GM15510 (cell line): Measurements from ENCODE around the gene SPAG17.

Source experiments
- POLR2A ChIP-seq: IDR thresholded peaks from 3 replicates; pipeline ENCODE4 v1.6.1; 2011; ENCODE audit warnings: borderline replicate concordance; ENCODE audit not compliant: insufficient read length; ENCODE audit errors: extremely low read depth

SPAG17 gene

GRCh38 chr1:118117521-118117920 lies 67.5 kb downstream of the SPAG17 start:
- TF ChIP-seq POLR2A: no peak

DNA sequence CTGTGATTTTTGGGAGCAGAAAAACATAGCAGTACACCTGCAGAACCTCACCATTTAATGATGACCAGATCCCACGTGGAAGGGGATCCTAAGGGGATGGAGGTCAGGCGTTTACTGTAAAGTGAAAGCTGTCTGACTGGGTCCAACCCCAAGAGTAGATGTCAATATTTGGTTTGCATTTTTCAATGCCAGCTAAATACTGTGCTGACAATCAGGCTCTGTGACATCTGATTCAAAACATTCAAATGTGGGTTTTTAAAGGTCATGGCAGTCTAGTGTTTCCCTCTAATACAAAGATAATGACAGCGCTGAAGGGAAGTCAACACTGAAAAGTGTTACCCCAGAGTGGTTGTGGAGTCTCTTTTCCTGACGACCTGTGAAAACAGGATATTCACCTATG lies 68.1 kb downstream of the SPAG17 start:
- TF ChIP-seq POLR2A: no peak

- TF ChIP-seq POLR2A: no peak
Observed at GRCh38 chr1:118116401-118116800, 68.6 kb downstream of the SPAG17 start.

DNA sequence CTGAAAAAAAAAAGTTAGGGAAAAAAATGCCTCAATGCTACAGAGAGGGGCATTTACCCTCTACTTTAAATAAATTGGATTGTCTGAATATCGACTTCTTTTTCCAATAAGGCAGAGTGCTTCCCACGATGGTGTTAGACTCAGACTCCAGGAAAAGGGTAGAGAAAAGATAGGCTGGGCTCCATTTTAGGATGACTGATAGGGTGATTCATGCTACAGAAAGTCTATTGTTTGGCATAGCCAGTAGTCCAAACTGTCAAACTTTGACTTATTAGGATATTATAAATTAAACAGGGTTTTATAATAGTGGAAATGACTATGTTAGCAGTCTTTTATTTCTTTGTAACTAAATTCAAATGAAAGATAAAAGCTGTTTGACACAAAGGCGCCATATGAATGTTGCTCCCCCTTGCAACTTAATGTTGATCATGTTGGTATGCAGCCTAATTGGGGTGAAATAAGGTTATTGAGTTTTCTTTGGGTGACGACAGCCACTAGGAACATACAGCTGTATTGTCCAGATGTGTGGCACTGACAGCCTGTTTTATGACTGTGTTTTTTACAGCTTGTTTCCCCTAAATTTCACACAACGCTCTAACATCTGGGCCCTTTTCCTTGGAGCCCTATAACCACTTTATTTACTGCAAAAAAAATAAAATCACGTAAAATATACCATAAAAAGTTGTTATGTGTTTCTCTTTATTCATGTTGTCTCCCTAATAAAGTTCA lies 69.3 kb downstream of the SPAG17 start:
- TF ChIP-seq POLR2A: no peak

GRCh38 chr1:118113261-118113660 lies 71.8 kb downstream of the SPAG17 start:
- no peak for TF ChIP-seq POLR2A

- TF ChIP-seq POLR2A: no peak
Observed at GRCh38 chr1:118110580-118110979, 74.4 kb downstream of the SPAG17 start.

DNA sequence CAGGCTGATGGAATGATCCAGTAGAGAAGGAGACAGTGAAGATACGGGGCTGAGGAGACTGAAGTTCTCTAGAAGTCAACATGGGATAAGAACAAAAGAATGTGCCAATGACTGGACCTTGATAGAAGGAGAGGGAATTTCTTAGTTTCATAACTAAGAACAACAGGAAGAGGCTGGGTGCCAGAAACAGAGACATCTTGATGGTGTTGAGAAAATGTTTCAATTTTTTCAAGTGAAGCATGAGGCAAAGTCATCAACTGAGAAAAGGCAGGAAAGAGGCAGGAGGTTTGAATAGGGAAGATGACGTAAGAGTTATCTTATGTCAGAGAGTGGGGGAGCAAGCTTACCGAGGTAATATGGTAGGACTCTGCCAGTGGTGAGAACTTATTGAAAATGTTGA lies 80.1 kb downstream of the SPAG17 start:
- no peak for TF ChIP-seq POLR2A

DNA sequence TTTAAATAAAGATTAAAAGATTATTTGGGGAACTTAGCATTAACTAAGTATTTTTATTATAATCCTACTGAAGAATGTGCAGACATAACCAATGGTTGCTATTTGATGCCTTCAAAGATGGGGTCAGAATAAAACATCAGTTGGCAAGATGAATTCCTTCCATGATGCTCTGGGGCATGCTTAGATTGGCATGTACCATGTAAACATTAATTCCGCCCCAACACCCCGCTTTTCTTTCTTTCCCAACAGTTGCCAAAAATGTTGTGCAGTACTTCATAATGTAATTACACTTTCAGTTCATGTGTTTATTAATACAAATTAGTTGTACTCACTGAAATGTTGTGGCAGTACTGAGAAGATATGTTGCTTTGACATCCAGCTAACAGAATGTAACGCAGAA lies 82.6 kb downstream of the SPAG17 start:
- TF ChIP-seq POLR2A: no peak

- TF ChIP-seq POLR2A: no peak
Observed at GRCh38 chr1:118101999-118102398, 83.0 kb downstream of the SPAG17 start.

DNA sequence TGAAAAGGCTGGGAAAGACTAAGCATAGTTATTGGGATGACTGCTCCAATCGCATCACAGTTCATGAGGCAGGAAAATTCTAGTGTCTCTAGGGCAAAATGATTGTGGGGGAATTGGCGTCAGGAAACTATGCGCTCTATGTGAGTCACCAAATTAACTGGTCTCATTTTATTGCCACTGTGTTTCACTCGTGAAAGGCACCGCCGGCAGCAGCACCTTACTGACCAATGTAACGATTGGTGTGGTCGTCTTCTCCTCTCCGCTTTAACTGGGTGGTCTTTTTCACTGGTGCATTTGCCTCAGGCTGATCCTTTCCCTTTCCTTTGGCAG lies 83.5 kb downstream of the SPAG17 start:
- no peak for TF ChIP-seq POLR2A

- no peak for TF ChIP-seq POLR2A
Observed at GRCh38 chr1:118100686-118101514, 84.1 kb downstream of the SPAG17 start.

DNA sequence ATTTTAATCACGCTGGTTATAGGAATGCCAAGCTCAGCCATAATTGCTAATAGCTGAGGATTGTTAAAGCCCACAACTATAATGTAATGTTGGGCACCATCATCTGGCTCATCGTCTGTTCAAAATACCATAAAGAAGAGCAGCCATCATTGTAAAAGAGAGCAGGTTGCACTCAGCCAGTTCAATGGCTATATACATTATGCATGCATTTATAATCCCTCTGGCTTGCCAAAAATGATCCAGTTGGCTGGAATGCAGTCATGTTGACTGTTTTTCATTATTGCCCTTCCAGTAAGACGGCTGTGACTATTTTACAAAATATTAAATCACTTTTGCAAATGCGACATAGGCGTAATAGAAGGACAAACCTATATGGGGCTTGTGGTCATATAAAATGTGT lies 85.3 kb downstream of the SPAG17 start:
- no peak for TF ChIP-seq POLR2A

GRCh38 chr1:118097622-118098348 lies 87.2 kb downstream of the SPAG17 start:
- TF ChIP-seq POLR2A: no peak

DNA sequence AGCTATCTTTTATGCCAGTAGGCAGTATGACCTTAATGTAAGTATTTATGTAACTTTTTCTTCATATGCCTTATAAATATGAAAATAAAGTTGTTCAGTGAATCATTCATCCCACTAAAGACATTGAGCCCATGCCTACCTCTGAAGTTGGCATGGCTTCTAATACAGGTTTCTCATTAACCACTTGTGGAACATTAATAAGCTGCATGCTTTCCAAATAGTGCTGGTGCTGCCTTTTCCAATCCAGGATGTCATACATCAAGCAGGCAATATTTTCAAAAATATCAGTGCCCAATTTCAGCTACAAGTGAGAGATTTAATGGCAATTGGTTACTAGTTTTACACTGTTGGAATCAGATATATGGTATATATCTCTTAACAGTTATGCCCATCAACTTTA lies 92.0 kb downstream of the SPAG17 start:
- TF ChIP-seq POLR2A: no peak

DNA sequence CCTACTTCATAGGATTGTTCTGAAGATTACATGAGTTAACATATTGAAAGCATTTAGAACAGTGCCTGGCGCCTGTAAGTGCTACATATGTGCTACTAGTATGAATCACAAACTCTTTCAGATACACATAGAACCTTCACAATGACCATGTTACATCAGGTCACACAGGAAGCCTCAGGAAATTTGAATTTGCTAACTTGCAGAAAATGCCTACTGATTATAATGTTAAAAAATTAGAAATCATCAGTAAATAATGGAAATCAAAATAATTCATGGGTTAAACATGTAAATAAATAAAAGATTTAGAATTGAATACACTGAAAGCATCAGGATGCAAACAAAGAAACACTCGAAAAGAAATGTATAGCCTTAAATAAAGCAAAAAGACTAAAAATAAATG lies 94.9 kb downstream of the SPAG17 start:
- TF ChIP-seq POLR2A: no peak
